ENCODE results near the gene ZKSCAN2.

ZKSCAN2 gene

GRCh38 chr16:25279491-25279890 is 21.8 kb upstream of the ZKSCAN2 start:
- CTCF ChIA-PET: interaction anchor here (0.9 kb wide), 1 partner anchor 8 kb away, joined by 3 read pairs; no protein-coding TSS in a partner anchor
- no peak for DNase-seq
- POLR2A ChIA-PET: interaction anchor here (0.6 kb wide), 1 partner anchor 440 kb away, joined by 3 read pairs; no protein-coding TSS in a partner anchor
- Histone ChIP-seq H3K4me1 (ENCODE audit: control extremely low read depth in 1 of 4, control insufficient read depth in 4 of 4, insufficient read depth in 4 of 4, low read length in 3 of 4) (no peaks in the 10 kb centered on the region), H3K27ac (ENCODE audit: insufficient read depth in 1 of 2, low read depth in 1 of 2, low read length in 2 of 2, poor library complexity in 1 of 2, severe bottlenecking in 2 of 2) (no peak overlapping the region), H3K9me3 (ENCODE audit: control extremely low read depth in 1 of 5, control insufficient read depth in 4 of 5, insufficient read depth in 2 of 5, low read depth in 1 of 5, low read length in 4 of 5) (peaks cover 0 to 9% (median 0%) of the 10 kb centered on the region in 5 experiments), H3K27me3 (replicated peaks in 2 of 5; ENCODE audit: control insufficient read depth in 4 of 5, insufficient read depth in 5 of 5, low read length in 4 of 5) (peaks cover 0 to 5% (median 0%) of the 10 kb centered on the region in 5 experiments), H3K4me3 (ENCODE audit: control insufficient read depth in 1 of 7, extremely low read depth in 1 of 7, insufficient read depth in 4 of 7, low read depth in 2 of 7, low read length in 6 of 7) (no peak overlapping the region), H3K36me3 (ENCODE audit: control insufficient read depth in 4 of 4, insufficient read depth in 4 of 4, low read length in 3 of 4) (no peaks in the 10 kb centered on the region)
- 90% methylated on average over 7 of the region's 7 CpGs for WGBS (ENCODE audit: insufficient coverage)

GRCh38 chr16:25271421-25271820 is 13.8 kb upstream of the ZKSCAN2 start:
- DNase-seq: no peak
- ChIA-PET POLR2A (no interaction called here), CTCF (interaction anchor here (0.7 to 1.5 kb wide), 4 partner anchors 8 to 52 kb away, joined by 3 to 7 read pairs (median 4); no protein-coding TSS in a partner anchor)
- no peaks in the 10 kb centered on the region for H3K27me3 ChIP-seq (replicated peaks in 2 of 5; ENCODE audit: control insufficient read depth in 4 of 5, insufficient read depth in 5 of 5, low read length in 4 of 5)
- no peak overlapping the region for H3K4me3 ChIP-seq (ENCODE audit: control insufficient read depth in 1 of 7, extremely low read depth in 1 of 7, insufficient read depth in 4 of 7, low read depth in 2 of 7, low read length in 6 of 7)
- no peak overlapping the region for H3K27ac ChIP-seq (ENCODE audit: insufficient read depth in 1 of 2, low read depth in 1 of 2, low read length in 2 of 2, poor library complexity in 1 of 2, severe bottlenecking in 2 of 2)
- H3K36me3 ChIP-seq (ENCODE audit: control insufficient read depth in 4 of 4, insufficient read depth in 4 of 4, low read length in 3 of 4): peaks cover 2 to 4% (median 3%) of the 10 kb centered on the region in 4 experiments
- H3K9me3 ChIP-seq (ENCODE audit: control extremely low read depth in 1 of 5, control insufficient read depth in 4 of 5, insufficient read depth in 2 of 5, low read depth in 1 of 5, low read length in 4 of 5): no peaks in the 10 kb centered on the region
- no peaks in the 10 kb centered on the region for H3K4me1 ChIP-seq (ENCODE audit: control extremely low read depth in 1 of 4, control insufficient read depth in 4 of 4, insufficient read depth in 4 of 4, low read length in 3 of 4)
- whole genome bisulfite sequencing (ENCODE audit: insufficient coverage): 100% methylated on average over 3 of the region's 5 CpGs

- DNase-seq: no peak
- WGBS (ENCODE audit: insufficient coverage): 100% methylated on average over 3 of the region's 6 CpGs
Measured at GRCh38 chr16:25270577-25270976, 12.9 kb upstream of the ZKSCAN2 start.

GRCh38 chr16:25269879-25270278 is 12.2 kb upstream of the ZKSCAN2 start:
- H3K27ac ChIP-seq (ENCODE audit: insufficient read depth in 1 of 2, low read depth in 1 of 2, low read length in 2 of 2, poor library complexity in 1 of 2, severe bottlenecking in 2 of 2): no peak overlapping the region
- peaks cover 2 to 5% (median 3%) of the 10 kb centered on the region in 4 experiments for H3K36me3 ChIP-seq (ENCODE audit: control insufficient read depth in 4 of 4, insufficient read depth in 4 of 4, low read length in 3 of 4)
- H3K9me3 ChIP-seq (ENCODE audit: control extremely low read depth in 1 of 5, control insufficient read depth in 4 of 5, insufficient read depth in 2 of 5, low read depth in 1 of 5, low read length in 4 of 5): no peaks in the 10 kb centered on the region
- ChIA-PET POLR2A (no interaction called here), CTCF (interaction anchor here (1.5 kb wide), 1 partner anchor 9 kb away, joined by 7 read pairs; no protein-coding TSS in a partner anchor)
- no peaks in the 10 kb centered on the region for H3K4me1 ChIP-seq (ENCODE audit: control extremely low read depth in 1 of 4, control insufficient read depth in 4 of 4, insufficient read depth in 4 of 4, low read length in 3 of 4)
- H3K4me3 ChIP-seq (ENCODE audit: control insufficient read depth in 1 of 7, extremely low read depth in 1 of 7, insufficient read depth in 4 of 7, low read depth in 2 of 7, low read length in 6 of 7): no peak overlapping the region
- DNase-seq: no peak
- H3K27me3 ChIP-seq (replicated peaks in 2 of 5; ENCODE audit: control insufficient read depth in 4 of 5, insufficient read depth in 5 of 5, low read length in 4 of 5): no peaks in the 10 kb centered on the region
- 100% methylated on average over 1 of the region's 1 CpG for WGBS (ENCODE audit: insufficient coverage)

More at GRCh38 chr16:25270577-25270976, 12.9 kb upstream of the ZKSCAN2 start:
- H3K9me3 ChIP-seq (ENCODE audit: control extremely low read depth in 1 of 5, control insufficient read depth in 4 of 5, insufficient read depth in 2 of 5, low read depth in 1 of 5, low read length in 4 of 5): no peaks in the 10 kb centered on the region
- no peaks in the 10 kb centered on the region for H3K27me3 ChIP-seq (replicated peaks in 2 of 5; ENCODE audit: control insufficient read depth in 4 of 5, insufficient read depth in 5 of 5, low read length in 4 of 5)
- peaks cover 2 to 5% (median 3%) of the 10 kb centered on the region in 4 experiments for H3K36me3 ChIP-seq (ENCODE audit: control insufficient read depth in 4 of 4, insufficient read depth in 4 of 4, low read length in 3 of 4)
- POLR2A ChIA-PET: no interaction called here
- H3K4me1 ChIP-seq (ENCODE audit: control extremely low read depth in 1 of 4, control insufficient read depth in 4 of 4, insufficient read depth in 4 of 4, low read length in 3 of 4): no peaks in the 10 kb centered on the region
- CTCF ChIA-PET: interaction anchor here (1.1 to 1.5 kb wide), 2 partner anchors 9 to 10 kb away, joined by 3 to 7 read pairs; no protein-coding TSS in a partner anchor
- H3K4me3 ChIP-seq (ENCODE audit: control insufficient read depth in 1 of 7, extremely low read depth in 1 of 7, insufficient read depth in 4 of 7, low read depth in 2 of 7, low read length in 6 of 7): no peak overlapping the region
- H3K27ac ChIP-seq (ENCODE audit: insufficient read depth in 1 of 2, low read depth in 1 of 2, low read length in 2 of 2, poor library complexity in 1 of 2, severe bottlenecking in 2 of 2): no peak overlapping the region

GRCh38 chr16:25265968-25266367 is 8.3 kb upstream of the ZKSCAN2 start:
- ChIA-PET POLR2A (no interaction called here), CTCF (interaction anchor here (1.6 kb wide), 1 partner anchor 11 kb away, joined by 3 read pairs; no protein-coding TSS in a partner anchor)
- H3K4me3 ChIP-seq (ENCODE audit: control insufficient read depth in 1 of 7, extremely low read depth in 1 of 7, insufficient read depth in 4 of 7, low read depth in 2 of 7, low read length in 6 of 7): no peak overlapping the region
- no peaks in the 10 kb centered on the region for H3K9me3 ChIP-seq (ENCODE audit: control extremely low read depth in 1 of 5, control insufficient read depth in 4 of 5, insufficient read depth in 2 of 5, low read depth in 1 of 5, low read length in 4 of 5)
- WGBS (ENCODE audit: insufficient coverage): no CpG with 5 or more reads among the region's 2 CpGs
- no peaks in the 10 kb centered on the region for H3K4me1 ChIP-seq (ENCODE audit: control extremely low read depth in 1 of 4, control insufficient read depth in 4 of 4, insufficient read depth in 4 of 4, low read length in 3 of 4)
- no peak overlapping the region for H3K27ac ChIP-seq (ENCODE audit: insufficient read depth in 1 of 2, low read depth in 1 of 2, low read length in 2 of 2, poor library complexity in 1 of 2, severe bottlenecking in 2 of 2)
- H3K27me3 ChIP-seq (replicated peaks in 2 of 5; ENCODE audit: control insufficient read depth in 4 of 5, insufficient read depth in 5 of 5, low read length in 4 of 5): no peaks in the 10 kb centered on the region
- peaks cover 4 to 26% (median 14%) of the 10 kb centered on the region in 4 experiments for H3K36me3 ChIP-seq (ENCODE audit: control insufficient read depth in 4 of 4, insufficient read depth in 4 of 4, low read length in 3 of 4)
- DNase-seq: no peak

- Histone ChIP-seq H3K4me1 (ENCODE audit: control extremely low read depth in 1 of 4, control insufficient read depth in 4 of 4, insufficient read depth in 4 of 4, low read length in 3 of 4) (peaks cover 0 to 3% (median 0%) of the 10 kb centered on the region in 4 experiments), H3K27me3 (replicated peaks in 2 of 5; ENCODE audit: control insufficient read depth in 4 of 5, insufficient read depth in 5 of 5, low read length in 4 of 5) (no peaks in the 10 kb centered on the region), H3K9me3 (ENCODE audit: control extremely low read depth in 1 of 5, control insufficient read depth in 4 of 5, insufficient read depth in 2 of 5, low read depth in 1 of 5, low read length in 4 of 5) (no peaks in the 10 kb centered on the region), H3K36me3 (ENCODE audit: control insufficient read depth in 4 of 4, insufficient read depth in 4 of 4, low read length in 3 of 4) (peaks cover 4 to 26% (median 13%) of the 10 kb centered on the region in 4 experiments), H3K4me3 (ENCODE audit: control insufficient read depth in 1 of 7, extremely low read depth in 1 of 7, insufficient read depth in 4 of 7, low read depth in 2 of 7, low read length in 6 of 7) (no peak overlapping the region), H3K27ac (ENCODE audit: insufficient read depth in 1 of 2, low read depth in 1 of 2, low read length in 2 of 2, poor library complexity in 1 of 2, severe bottlenecking in 2 of 2) (no peak overlapping the region)
- CTCF ChIA-PET: interaction anchor here (1.2 kb wide), 1 partner anchor 12 kb away, joined by 4 read pairs; no protein-coding TSS in a partner anchor
- POLR2A ChIA-PET: no interaction called here
- no CpG with 5 or more reads among the region's 2 CpGs for WGBS (ENCODE audit: insufficient coverage)
- peak; percentile 3 to 41 (median 41) for DNase-seq
Measured at GRCh38 chr16:25264597-25264996, 7.0 kb upstream of the ZKSCAN2 start.

GRCh38 chr16:25260416-25260815 is 2.8 kb upstream of the ZKSCAN2 start:
- POLR2A ChIA-PET: no interaction called here
- no peak overlapping the region for H3K4me3 ChIP-seq (ENCODE audit: control insufficient read depth in 1 of 7, extremely low read depth in 1 of 7, insufficient read depth in 4 of 7, low read depth in 2 of 7, low read length in 6 of 7)
- H3K4me1 ChIP-seq (ENCODE audit: control extremely low read depth in 1 of 4, control insufficient read depth in 4 of 4, insufficient read depth in 4 of 4, low read length in 3 of 4): peaks cover 16 to 35% (median 25%) of the 10 kb centered on the region in 4 experiments
- DNase-seq: no peak
- H3K36me3 ChIP-seq (ENCODE audit: control insufficient read depth in 4 of 4, insufficient read depth in 4 of 4, low read length in 3 of 4): peaks cover 0 to 22% (median 12%) of the 10 kb centered on the region in 4 experiments
- no peaks in the 10 kb centered on the region for H3K9me3 ChIP-seq (ENCODE audit: control extremely low read depth in 1 of 5, control insufficient read depth in 4 of 5, insufficient read depth in 2 of 5, low read depth in 1 of 5, low read length in 4 of 5)
- no peaks in the 10 kb centered on the region for H3K27me3 ChIP-seq (replicated peaks in 2 of 5; ENCODE audit: control insufficient read depth in 4 of 5, insufficient read depth in 5 of 5, low read length in 4 of 5)
- CTCF ChIA-PET: interaction anchor here (1.2 to 1.8 kb wide), 3 partner anchors 10 to 35 kb away, joined by 4 to 7 read pairs (median 6); no protein-coding TSS in a partner anchor
- WGBS (ENCODE audit: insufficient coverage): 91% methylated on average over 5 of the region's 5 CpGs
- H3K27ac ChIP-seq (ENCODE audit: insufficient read depth in 1 of 2, low read depth in 1 of 2, low read length in 2 of 2, poor library complexity in 1 of 2, severe bottlenecking in 2 of 2): no peak overlapping the region

Measured in common myeloid progenitor, CD34-positive (primary cell).